Hematopoietic multipotent progenitor cell (in vitro differentiated cells): ENCODE data around the gene PEF1. TPM values are rescaled to one million over a fixed set of nuclear protein-coding genes. Genes with fewer than 3 reads are reported as not detected.

Experiments
- DNase-seq, 3 donors: peaks; one replicate each; pipeline ENCODE4 v3.0.0-alpha.2; 2011 to 2015; ENCODE audit warnings: low read depth in 2 of 3, low spot score in 2 of 3
- total RNA-seq: library from RNA; depleted of rRNA; stranded (reverse); fragments of >200 nt; gene quantifications from one replicate; pipeline ENCODE4 v1.2.3, GENCODE V29; 2012

The PEF1 gene
- total RNA-seq, 1 donor: 130 TPM

DNA sequence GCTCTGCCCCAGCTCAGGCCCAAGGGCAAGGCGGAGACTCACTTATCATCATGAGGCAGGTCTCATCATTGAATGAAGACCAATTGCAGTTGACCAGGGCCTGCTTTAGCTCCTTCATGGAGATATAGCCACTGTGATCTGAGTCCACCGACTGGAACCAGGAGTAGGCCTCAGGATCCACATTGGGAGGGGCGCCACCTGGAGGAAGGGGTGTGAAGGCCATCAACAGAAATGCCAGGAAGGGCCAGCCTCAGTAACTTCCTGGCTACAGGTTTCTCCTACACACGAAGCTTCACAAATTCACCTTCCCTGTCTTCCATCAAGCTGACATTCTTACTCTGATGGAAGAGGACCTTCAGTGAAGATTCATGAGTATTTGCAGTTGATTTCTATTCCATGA is 11.6 kb downstream of the PEF1 start:
- DNase-seq: peak in 1 of 3 donors; percentile 55

DNA sequence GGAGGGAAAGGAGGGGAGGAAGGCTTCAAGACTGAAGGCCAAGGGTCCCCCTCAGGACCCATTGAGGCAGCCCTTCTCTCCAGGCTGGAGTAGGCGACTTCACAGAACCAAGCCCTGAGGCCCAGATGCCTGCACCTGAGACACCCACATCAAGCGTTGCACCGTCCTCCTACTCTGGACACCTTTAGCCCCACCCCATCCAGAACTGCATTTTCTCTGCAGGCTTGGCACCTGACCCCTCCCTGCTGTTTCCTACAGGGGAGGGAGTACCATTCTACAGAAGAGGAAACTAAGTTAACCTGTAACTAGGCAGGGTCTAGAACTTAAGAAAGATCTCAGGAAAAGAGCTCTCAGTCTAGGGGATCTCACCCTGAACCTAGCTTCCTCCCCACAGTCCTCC is 12.0 kb downstream of the PEF1 start:
- DNase-seq: no peak

- no peak for DNase-seq
These were observed 15.6 kb downstream of the PEF1 start for GRCh38 chr1:31628931-31629556.

GRCh38 chr1:31627930-31628559 is 16.6 kb downstream of the PEF1 start:
- DNase-seq: no peak

- DNase-seq: no peak
These were observed 17.3 kb downstream of the PEF1 start for GRCh38 chr1:31627301-31627929.

DNA sequence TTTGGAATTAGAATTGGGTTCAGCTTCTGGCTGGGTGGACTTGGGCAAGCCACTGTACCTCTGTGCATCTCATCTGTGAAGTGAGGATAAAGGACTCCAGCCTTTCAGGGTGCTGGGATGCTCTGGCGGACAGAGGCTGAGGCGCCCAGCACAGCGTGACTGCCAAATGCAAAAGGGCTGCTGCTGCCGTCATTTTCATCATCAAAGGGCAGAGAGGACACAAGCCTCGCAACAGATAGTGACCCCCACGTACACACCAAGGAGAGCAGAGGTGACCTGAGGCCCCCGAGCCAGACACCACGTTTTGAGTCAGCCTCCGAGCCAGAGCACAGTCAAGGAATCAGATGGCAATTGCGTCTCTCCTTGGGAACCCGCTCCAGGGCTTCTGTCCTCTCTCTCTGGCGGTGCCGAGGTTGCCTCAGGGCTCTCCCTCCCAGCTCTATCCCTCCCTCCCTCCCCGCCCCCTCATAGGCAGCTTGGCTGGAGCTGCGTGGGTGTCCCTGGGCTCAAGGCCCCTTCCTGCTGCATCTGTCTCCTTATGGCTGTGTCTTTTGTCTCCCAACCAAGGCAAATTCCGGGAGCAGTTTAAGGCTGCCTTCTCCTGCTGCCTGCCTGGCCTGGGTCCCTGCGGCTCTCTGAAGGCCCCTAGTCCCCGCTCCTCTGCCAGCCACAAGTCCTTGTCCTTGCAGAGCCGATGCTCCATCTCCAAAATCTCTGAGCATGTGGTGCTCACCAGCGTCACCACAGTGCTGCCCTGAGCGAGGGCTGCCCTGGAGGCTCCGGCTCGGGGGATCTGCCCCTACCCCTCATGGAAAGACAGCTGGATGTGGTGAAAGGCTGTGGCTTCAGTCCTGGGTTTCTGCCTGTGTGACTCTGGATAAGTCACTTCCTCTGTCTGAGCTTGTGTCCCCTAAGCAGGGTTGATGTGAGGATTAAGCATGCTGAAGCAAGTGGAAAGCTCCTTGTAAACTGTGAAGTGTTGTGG is 18.2 kb downstream of the PEF1 start:
- no peak for DNase-seq

DNA sequence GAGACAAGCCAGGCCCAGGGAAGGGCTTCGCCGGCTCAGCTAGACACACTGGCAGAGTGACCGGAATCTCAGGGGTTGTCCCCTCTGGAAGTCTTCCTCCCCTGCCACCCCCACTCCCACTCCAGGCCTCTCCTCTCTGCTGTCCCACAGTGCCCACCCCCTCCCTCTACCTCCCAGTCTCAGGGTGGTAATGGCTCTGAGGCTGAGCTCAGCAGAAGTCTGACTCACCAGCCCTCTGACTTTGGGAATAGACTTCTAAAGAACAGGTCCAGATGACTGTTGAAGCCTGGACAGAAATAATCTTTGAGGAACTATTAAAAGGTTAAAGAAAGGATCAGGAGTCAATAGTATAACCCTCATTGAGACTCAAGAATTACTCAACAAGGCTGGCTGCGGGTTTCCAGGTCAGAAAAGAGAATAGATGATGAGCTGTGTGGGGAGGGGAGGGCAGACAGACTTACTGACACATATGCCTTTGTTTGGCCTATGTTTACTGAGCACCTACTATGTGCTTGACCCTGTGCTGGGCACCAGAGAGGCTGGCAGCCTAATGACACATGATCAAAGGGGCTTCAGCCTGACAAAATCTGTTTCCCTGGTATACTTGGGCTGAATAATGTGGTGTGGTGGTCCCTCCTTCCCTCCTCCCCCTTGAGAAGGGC is 19.0 kb downstream of the PEF1 start:
- no peak for DNase-seq

DNA sequence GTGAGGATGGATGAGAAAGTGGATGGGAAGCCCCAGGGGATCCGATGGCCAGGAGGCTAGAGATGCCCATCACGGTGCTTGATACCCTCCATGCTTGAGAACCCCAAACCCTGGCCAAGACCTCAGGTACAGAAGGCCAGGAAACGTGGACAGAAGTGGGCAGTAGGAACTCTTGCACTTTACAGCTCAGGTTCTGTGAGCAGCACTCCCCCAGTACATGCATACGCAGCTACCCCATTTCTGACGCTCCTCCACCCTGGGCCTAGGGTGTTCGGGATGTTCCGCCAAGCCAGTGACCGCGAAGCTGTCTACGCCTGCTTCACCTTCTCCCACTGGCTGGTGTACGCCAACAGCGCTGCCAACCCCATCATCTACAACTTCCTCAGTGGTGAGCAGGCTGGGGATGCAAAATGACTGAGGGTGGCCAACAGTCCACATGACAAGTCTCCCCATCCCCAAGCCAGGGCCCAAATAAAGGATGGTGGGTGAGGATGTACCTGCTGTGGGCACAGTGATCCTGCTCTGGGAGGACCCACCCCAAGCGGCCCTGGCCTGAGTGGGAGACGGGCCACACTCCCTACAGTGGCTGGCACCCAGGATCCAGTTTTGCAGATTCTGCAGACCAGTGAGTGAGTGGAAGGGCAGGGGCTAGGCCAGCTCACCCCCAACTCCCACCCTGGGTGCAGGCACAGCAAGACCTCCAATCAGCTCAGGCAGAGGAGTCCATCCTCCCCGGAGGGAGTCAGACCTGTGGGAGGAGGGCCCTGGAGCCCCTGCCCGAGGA is 19.8 kb downstream of the PEF1 start:
- no peak for DNase-seq

DNA sequence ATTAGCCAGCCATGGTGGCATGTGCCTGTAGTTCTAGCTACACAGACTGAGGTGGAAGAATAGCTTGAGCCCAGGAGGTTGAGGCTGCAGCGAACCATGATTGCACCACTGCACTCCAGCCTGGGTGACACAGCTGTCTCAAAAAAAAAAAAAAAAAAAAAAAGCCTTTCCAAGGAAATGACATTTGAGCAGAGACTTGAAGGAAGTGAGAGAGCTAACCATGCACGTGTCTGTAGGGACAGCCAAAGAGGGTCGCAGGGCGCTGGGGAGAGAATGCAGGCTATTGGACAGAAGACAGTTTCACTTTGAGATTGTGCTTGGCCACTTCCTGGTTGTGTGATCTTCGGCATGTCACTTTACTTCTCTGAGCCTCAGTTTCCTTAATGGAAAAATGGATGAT is 20.4 kb downstream of the PEF1 start:
- no peak for DNase-seq

DNA sequence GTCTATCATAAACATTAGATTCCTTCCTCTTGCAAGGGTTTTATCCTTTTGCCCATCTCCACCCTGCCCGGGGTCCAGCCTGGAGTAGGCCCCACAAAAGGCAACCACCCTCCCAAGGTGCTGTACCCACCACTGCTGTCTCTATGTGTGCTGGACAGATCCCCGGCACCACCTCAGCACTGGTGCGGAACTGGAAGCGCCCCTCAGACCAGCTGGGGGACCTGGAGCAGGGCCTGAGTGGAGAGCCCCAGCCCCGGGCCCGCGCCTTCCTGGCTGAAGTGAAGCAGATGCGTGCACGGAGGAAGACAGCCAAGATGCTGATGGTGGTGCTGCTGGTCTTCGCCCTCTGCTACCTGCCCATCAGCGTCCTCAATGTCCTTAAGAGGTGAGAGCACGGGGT is 21.3 kb downstream of the PEF1 start:
- DNase-seq: no peak

DNA sequence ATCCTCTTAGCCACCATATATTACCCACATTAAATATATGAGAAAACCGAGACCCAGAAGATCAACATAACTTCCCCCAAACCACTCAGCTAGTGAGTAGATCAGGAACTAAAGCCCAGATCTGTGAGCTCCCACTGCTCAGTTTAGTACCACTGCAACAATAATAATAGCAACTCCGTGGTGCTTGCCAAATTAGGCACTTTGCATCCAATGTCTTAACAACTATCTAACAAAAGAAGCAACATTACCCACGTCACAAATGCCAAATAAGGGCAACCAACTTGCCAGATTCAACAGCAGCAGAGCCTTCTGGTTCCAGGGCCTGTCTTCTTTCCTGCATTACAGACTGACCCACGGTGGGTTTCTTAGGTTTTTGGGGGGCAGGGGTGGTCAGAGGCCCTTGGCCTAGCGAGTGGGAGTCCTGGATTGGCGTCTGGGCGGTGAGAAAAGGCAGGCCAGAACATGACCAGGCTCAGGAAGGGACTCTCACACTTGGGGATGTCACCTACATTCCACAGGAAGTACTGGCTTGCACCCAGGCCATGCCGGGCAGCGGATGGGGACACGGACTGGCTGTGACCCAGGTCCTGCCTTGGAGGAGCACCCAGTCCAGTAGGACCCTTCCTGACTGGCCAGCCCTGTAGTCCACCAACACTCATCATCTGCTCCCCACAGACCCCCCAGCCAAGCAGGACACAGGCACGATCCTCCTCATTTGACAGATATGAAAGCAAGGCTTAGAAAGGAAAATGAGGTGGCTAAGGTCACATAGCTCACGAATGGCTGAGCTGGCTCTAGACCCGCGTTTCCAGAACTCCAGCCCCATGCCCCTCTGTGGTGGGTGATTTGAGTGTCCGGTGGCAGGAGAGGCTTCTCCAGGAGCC is 22.6 kb downstream of the PEF1 start:
- no peak for DNase-seq

- no peak for DNase-seq
These were observed 23.2 kb downstream of the PEF1 start for GRCh38 chr1:31621498-31621820.

GRCh38 chr1:31620631-31621497 is 23.8 kb downstream of the PEF1 start:
- no peak for DNase-seq

DNA sequence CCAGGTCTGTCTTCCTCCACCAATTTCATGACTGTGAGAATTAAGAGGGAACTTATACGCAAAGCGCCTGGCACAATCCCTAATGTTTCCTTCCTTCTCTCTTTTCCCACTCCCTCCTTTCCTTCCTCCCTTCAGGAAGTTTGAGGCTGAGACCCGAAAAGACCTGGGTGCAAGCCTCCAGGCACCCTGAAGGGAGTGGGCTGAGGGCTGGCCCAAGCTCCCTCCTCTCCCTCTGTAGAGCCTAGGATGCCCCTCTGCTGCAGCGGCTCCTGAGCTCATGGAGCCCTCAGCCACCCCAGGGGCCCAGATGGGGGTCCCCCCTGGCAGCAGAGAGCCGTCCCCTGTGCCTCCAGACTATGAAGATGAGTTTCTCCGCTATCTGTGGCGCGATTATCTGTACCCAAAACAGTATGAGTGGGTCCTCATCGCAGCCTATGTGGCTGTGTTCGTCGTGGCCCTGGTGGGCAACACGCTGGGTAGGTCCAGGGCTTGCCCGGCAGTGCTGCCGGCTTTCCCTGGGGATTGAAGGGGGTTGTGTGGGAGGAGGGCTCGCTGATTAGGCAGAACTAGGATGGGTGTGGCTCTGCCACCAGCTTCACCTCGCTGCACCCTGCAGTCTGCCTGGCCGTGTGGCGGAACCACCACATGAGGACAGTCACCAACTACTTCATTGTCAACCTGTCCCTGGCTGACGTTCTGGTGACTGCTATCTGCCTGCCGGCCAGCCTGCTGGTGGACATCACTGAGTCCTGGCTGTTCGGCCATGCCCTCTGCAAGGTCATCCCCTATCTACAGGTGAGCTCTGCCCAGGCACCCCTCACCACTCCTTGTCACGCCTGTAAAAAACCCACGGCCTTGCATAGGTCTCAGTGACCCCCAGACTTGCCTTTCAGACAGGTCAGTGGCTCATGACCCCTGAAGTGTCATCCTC is 25.5 kb downstream of the PEF1 start:
- DNase-seq: no peak

GRCh38 chr1:31617916-31618746 is 26.5 kb downstream of the PEF1 start:
- peak in 2 of 3 donors; percentile 66 to 74 for DNase-seq
